Mucosa of descending colon (tissue), 3 donors: ENCODE results near the gene BEST2. TPM values are rescaled to one million over a fixed set of nuclear protein-coding genes. Genes with fewer than 3 reads are reported as not detected.
"Not testable (repeated sequence)": the region's sequence is repeated elsewhere in the genome, so short reads cannot be mapped to it uniquely, and the experiment has no call there.

Source experiments
- ATAC-seq: fragments of 200-7000 bp; cut with Tn5 transposase; one replicate; pipeline ENCODE4 v1.9.1; 2020; ENCODE audit warnings: mild to moderate bottlenecking, moderate library complexity
- DNase-seq, 3 donors: peaks; one replicate each; pipeline ENCODE4 v3.0.0-alpha.2; 2020
- H3K36me3 ChIP-seq: fragments of 200-600 bp; one replicate; pipeline ENCODE4 v1.8.0; 2021; ENCODE audit warnings: low read depth, mild to moderate bottlenecking
- H3K4me1 ChIP-seq: fragments of 200-600 bp; one replicate; pipeline ENCODE4 v1.8.0; 2021; ENCODE audit warnings: low read depth, mild to moderate bottlenecking
- H3K4me3 ChIP-seq: fragments of 200-600 bp; one replicate; pipeline ENCODE4 v1.8.0; 2021; ENCODE audit warnings: mild to moderate bottlenecking
- H3K9me3 ChIP-seq: fragments of 200-600 bp; one replicate; pipeline ENCODE4 v1.8.0; 2021; ENCODE audit warnings: mild to moderate bottlenecking
- CTCF ChIP-seq: fragments of 200-600 bp; IDR thresholded peaks from one replicate; pipeline ENCODE4 v1.8.0; 2022; ENCODE audit warnings: antibody characterized with exemption, mild to moderate bottlenecking
- intact Hi-C, 2 donors: fragments of 100-400 bp; cut with DNase I in 1 of 2; cut with micrococcal nuclease in 1 of 2; formaldehyde crosslinking; loops; one replicate each; pipeline versions ENCODE4 v1.11.0 to v1.11.1; 2022; cut with DNase I, micrococcal nuclease
- total RNA-seq, 3 donors: library from RNA; stranded (reverse); fragmentation: NEBNext Ultra II Directional in 2 of 3; extraction: Animal tissue kit (Norgen Biotek cat#: 25700) in 2 of 3; gene quantifications; one replicate each; pipeline versions ENCODE4 v1.2.1 to v1.2.4, GENCODE V29; 2021 to 2023
- donor health status: DM: no; HTN: no; CAD: no; lungs with moderate emphysema.
- donor health status: DM: no; HTN: no; CAD: no.
- donor health status: DM: no; HTN: yes; CAD: no.

Gene BEST2
- total RNA-seq, 3 donors from 2014 or later: 29.0 to 167 (median 32.2) TPM

GRCh38 chr19:12708641-12709040 lies 43.0 kb upstream of the BEST2 start:
- Histone ChIP-seq H3K9me3 (no peaks in the 10 kb centered on the region), H3K4me1 (no peaks in the 10 kb centered on the region), H3K36me3 (peaks cover 8% of the 10 kb centered on the region), H3K4me3 (no peak overlapping the region)
- DNase-seq (no peak), ATAC-seq (no peak)
- intact Hi-C loops: loop anchor here in 1 of 2 donors (5.0 kb wide), 1 partner anchor 49 kb away; no protein-coding TSS in a partner anchor
- TF ChIP-seq CTCF: no peak

DNA sequence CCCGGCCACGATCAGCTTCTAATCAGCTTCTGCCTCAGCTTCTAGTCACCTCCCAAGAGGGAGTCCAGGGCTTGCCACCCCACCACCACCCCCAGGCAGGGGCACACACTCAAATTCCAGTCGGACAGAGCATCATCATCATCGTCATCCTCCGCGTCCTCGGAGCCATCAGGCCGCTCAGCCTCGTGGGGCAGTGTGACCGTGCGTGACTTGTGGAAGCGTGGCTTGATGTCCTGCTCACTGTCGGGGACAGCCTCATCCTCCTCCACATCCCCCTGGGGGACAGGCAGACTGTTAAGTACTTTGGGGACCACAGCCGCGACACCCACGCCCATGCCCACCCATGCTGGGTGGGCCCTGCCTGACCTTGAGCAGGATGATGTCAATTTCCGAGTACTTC lies 40.4 kb upstream of the BEST2 start:
- no peaks in the 10 kb centered on the region for H3K9me3 ChIP-seq
- H3K36me3 ChIP-seq: peaks cover 8% of the 10 kb centered on the region
- ATAC-seq (no peak), DNase-seq (no peak)
- TF ChIP-seq CTCF: no peak
- intact Hi-C loops: no loop called here
- H3K4me1 ChIP-seq: no peaks in the 10 kb centered on the region
- no peak overlapping the region for H3K4me3 ChIP-seq

GRCh38 chr19:12712077-12712476 lies 39.5 kb upstream of the BEST2 start:
- ATAC-seq, intact Hi-C loops, H3K9me3 ChIP-seq, H3K36me3 ChIP-seq, H3K4me1 ChIP-seq, H3K4me3 ChIP-seq: not testable (repeated sequence)
- peak in 2 of 3 donors; percentile 59 for DNase-seq

- DNase-seq, ATAC-seq, H3K36me3 ChIP-seq, H3K4me3 ChIP-seq, H3K9me3 ChIP-seq, intact Hi-C loops, H3K4me1 ChIP-seq: not testable (repeated sequence)
These were observed 38.3 kb upstream of the BEST2 start for GRCh38 chr19:12713304-12713703.

- H3K4me1 ChIP-seq: no peaks in the 10 kb centered on the region
- intact Hi-C loops: no loop called here
- no peaks in the 10 kb centered on the region for H3K9me3 ChIP-seq
- ATAC-seq (no peak), DNase-seq (no peak)
- H3K4me3 ChIP-seq: no peak overlapping the region
- no peak for TF ChIP-seq CTCF
- peaks cover 6% of the 10 kb centered on the region for H3K36me3 ChIP-seq
These were observed 36.5 kb upstream of the BEST2 start for GRCh38 chr19:12715102-12715501.

DNA sequence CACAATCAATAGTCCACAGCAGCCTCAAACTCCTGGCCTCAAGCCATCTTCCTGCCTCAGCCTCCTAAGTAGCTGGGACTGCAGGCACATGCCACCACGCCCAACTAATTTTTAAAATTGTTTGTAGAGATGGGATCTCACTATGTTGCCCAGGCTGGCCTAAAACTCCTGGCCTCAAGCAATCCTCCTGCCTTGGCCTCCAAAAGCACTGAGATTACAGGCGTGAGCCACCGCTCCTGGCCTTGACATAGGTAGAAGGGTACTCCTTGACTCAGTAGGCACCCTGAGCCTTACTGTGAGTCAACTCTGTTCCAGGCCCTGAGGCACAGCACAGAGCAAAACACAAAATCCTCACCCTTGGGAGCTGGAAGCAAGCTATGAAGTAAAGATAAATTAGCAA lies 35.7 kb upstream of the BEST2 start:
- TF ChIP-seq CTCF: no peak
- intact Hi-C loops: no loop called here

DNA sequence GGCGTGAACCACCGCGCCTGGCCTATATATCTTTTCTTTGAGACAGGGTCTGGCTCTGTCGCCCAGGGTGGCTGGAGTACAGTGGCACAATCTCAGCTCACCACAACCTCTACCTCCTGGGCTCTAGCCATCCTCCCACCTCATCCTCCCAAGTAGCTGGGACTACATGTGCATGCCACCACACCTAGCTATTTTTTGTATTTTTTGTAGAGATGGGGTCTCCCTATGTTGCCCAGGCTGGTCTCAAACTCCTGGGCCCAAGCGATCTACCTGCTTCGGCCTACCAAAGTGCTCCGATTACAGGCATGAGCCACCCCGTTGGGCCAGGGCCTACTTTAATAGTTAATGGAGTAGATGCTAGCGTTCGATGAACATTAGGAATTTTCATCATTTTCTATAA lies 31.3 kb upstream of the BEST2 start:
- Histone ChIP-seq H3K4me3 (no peak overlapping the region), H3K9me3 (no peaks in the 10 kb centered on the region), H3K4me1 (peaks cover 21% of the 10 kb centered on the region), H3K36me3 (no peaks in the 10 kb centered on the region)
- intact Hi-C loops: no loop called here
- ATAC-seq: no peak
- TF ChIP-seq CTCF: no peak
- no peak for DNase-seq

More for the DNA sequence above, 35.7 kb upstream of the BEST2 start:
- H3K4me1 ChIP-seq: peaks cover 6% of the 10 kb centered on the region
- H3K9me3 ChIP-seq: no peaks in the 10 kb centered on the region
- no peak overlapping the region for H3K4me3 ChIP-seq
- DNase-seq (no peak), ATAC-seq (no peak)
- H3K36me3 ChIP-seq: no peaks in the 10 kb centered on the region
